Peyer's patch (tissue), 4 donors: Measurements from ENCODE around the gene FBXO45. TPM values are rescaled to one million over a fixed set of nuclear protein-coding genes. Genes with fewer than 3 reads are reported as not detected.
"Not testable (repeated sequence)": the region's sequence is repeated elsewhere in the genome, so short reads cannot be mapped to it uniquely, and the experiment has no call there.

Experiments
- DNase-seq, 3 donors: peaks; one replicate each; pipeline ENCODE4 v3.0.0-alpha.2; 2017 to 2019
- H3K27ac ChIP-seq, 4 donors: fragments of 200-600 bp; sonication (generic); one replicate each; pipeline ENCODE4 v1.5.1; 2016 to 2019
- H3K27me3 ChIP-seq, 2 donors: fragments of 200-600 bp; sonication (generic); one replicate each; pipeline ENCODE4 v1.5.1; 2019
- H3K36me3 ChIP-seq, 3 donors: fragments of 200-600 bp; sonication (generic); one replicate each; pipeline ENCODE4 v1.5.1; 2016 to 2019
- H3K4me1 ChIP-seq, 4 donors: fragments of 200-600 bp; sonication (generic); one replicate each; pipeline ENCODE4 v1.5.1; 2016 to 2019
- H3K4me3 ChIP-seq, 4 donors: fragments of 200-600 bp; sonication (generic); 1 replicate in 3 of 4; 2 replicates in 1 of 4; pipeline ENCODE4 v1.5.1; 2016 to 2019; ENCODE audit warnings: mild to moderate bottlenecking in 1 of 4
- H3K9me3 ChIP-seq, 4 donors: fragments of 200-600 bp; sonication (generic); one replicate each; pipeline ENCODE4 v1.5.1; 2016 to 2019; ENCODE audit warnings: mild to moderate bottlenecking in 1 of 4
- CTCF ChIP-seq, 6 experiments: fragments of 450-650 bp in 4 of 6; fragments of 200-600 bp in 2 of 6; sonication (generic) in 1 of 6; IDR thresholded peaks; one replicate each; pipeline ENCODE4 v1.5.1; 2017 to 2019; ENCODE audit warnings: antibody characterized with exemption in 6 of 6, mild to moderate bottlenecking in 3 of 6, moderate library complexity in 1 of 6
- POLR2A ChIP-seq, 2 donors: fragments of 450-650 bp; IDR thresholded peaks; one replicate each; pipeline ENCODE4 v1.5.1; 2017; ENCODE audit warnings: antibody characterized with exemption in 2 of 2, mild to moderate bottlenecking in 2 of 2, moderate library complexity in 2 of 2
- small RNA-seq, 2 donors: library from RNA; depleted of rRNA; stranded (forward); fragments of <200 nt; gene quantifications; one replicate each; pipeline ENCODE3, GENCODE V24; 2016
- total RNA-seq, 4 donors: library from RNA; depleted of rRNA; stranded (reverse); fragments of >200 nt; gene quantifications; one replicate each; pipeline ENCODE4 v1.1.0, GENCODE V29; 2016

The FBXO45 gene
- total RNA-seq, 4 donors from 2014 or later, result 5.0 to 6.5 (median 5.9) TPM

GRCh38 chr3:196636369-196637349, 68.2 kb downstream of the FBXO45 start:
- peak in 2 of 3 donors; percentile 65 to 68 for DNase-seq
- Histone ChIP-seq H3K36me3 (no peaks in the 10 kb centered on the region), H3K9me3 (no peaks in the 10 kb centered on the region), H3K27me3 (no peaks in the 10 kb centered on the region), H3K4me3 (peak overlapping the region in 1 of 4 donors; percentile 16), H3K4me1 (peaks cover 0 to 29% (median 4%) of the 10 kb centered on the region in 4 donors), H3K27ac (peak overlapping the region in 1 of 4 donors; percentile 40)
- TF ChIP-seq POLR2A (IDR thresholded peaks at IDR 0.05), result no peak
- no peak for TF ChIP-seq CTCF (IDR thresholded peaks at IDR 0.05)

GRCh38 chr3:196637941-196638340, 69.5 kb downstream of the FBXO45 start:
- peaks cover 0 to 23% (median 4%) of the 10 kb centered on the region in 4 donors for H3K4me1 ChIP-seq
- not testable (repeated sequence) for H3K27me3 ChIP-seq, H3K27ac ChIP-seq, H3K36me3 ChIP-seq, DNase-seq, H3K9me3 ChIP-seq, H3K4me3 ChIP-seq

Small RNA genes lying within 50 kb of the gene (small RNA-seq; reads per million reads assigned to genes)
- gene RPS29P3, result 0 reads per million in 2 donors

Other genes starting within 250 kb of the FBXO45 start
- gene TM4SF19, start 230.3 kb upstream of the FBXO45 start, total RNA-seq, result not detected
- 10 to 100 TPM; 12.3 to 64.4 (median 22.7) TPM for gene UBXN7, start 136.2 kb upstream of the FBXO45 start, total RNA-seq
- 10 to 100 TPM; 13.3 to 56.1 (median 18.3) TPM for gene RNF168, start 64.9 kb upstream of the FBXO45 start, total RNA-seq
- gene SMCO1, start 53.3 kb upstream of the FBXO45 start, total RNA-seq, result not detected
- 10 to 100 TPM in 1 of 4 donors, 1 to 10 TPM in 3; 1.9 to 12.4 (median 6.5) TPM for gene WDR53, start 106 bp upstream of the FBXO45 start, total RNA-seq
- gene NRROS, start 71.0 kb downstream of the FBXO45 start, total RNA-seq, result 10 to 100 TPM in 1 of 4 donors, 1 to 10 TPM in 2, under 1 TPM in 1; 0.70 to 10.7 (median 2.8) TPM
- gene CEP19, start 143.6 kb downstream of the FBXO45 start, total RNA-seq, result under 1 TPM in 1 of 4 donors, not detected in 3; 0.67 TPM
- 10 to 100 TPM in 3 of 4 donors, 1 to 10 TPM in 1; 9.4 to 26.1 (median 15.2) TPM for gene PIGX, start 143.7 kb downstream of the FBXO45 start, total RNA-seq
- 10 to 100 TPM; 42.9 to 65.2 (median 53.5) TPM for gene PAK2, start 171.2 kb downstream of the FBXO45 start, total RNA-seq